Upper lobe of left lung (tissue), 6 donors: ENCODE results near the gene MANEAL. TPM values are rescaled to one million over a fixed set of nuclear protein-coding genes. Genes with fewer than 3 reads are reported as not detected.

Experiments
- ATAC-seq, 2 donors: fragments of 200-7000 bp; cut with Tn5 transposase; one replicate each; pipeline ENCODE4 v1.9.1; 2022; ENCODE audit warnings: mild to moderate bottlenecking in 2 of 2, moderate library complexity in 2 of 2; ENCODE audit not compliant: low FRiP score in 2 of 2
- DNase-seq, 2 donors: peaks; one replicate each; pipeline ENCODE4 v3.0.0-alpha.2; 2019 to 2020
- H3K27ac ChIP-seq, 4 donors: fragments of 200-600 bp; sonication (generic); one replicate each; pipeline ENCODE4 v1.5.1; 2016 to 2019
- H3K27me3 ChIP-seq, 4 donors: fragments of 200-600 bp; sonication (generic); one replicate each; pipeline ENCODE4 v1.5.1; 2017 to 2019
- H3K36me3 ChIP-seq, 4 donors: fragments of 200-600 bp; sonication (generic); one replicate each; pipeline ENCODE4 v1.5.1; 2016 to 2019
- H3K4me1 ChIP-seq, 4 donors: fragments of 200-600 bp; sonication (generic); one replicate each; pipeline ENCODE4 v1.5.1; 2018 to 2019
- H3K4me3 ChIP-seq, 4 donors: fragments of 200-600 bp; sonication (generic); one replicate each; pipeline ENCODE4 v1.5.1; 2017 to 2019; ENCODE audit warnings: mild to moderate bottlenecking in 2 of 4, moderate library complexity in 1 of 4
- H3K9me3 ChIP-seq, 4 donors: fragments of 200-600 bp; sonication (generic); one replicate each; pipeline ENCODE4 v1.5.1; 2018 to 2019
- CTCF ChIP-seq, 6 experiments: fragments of 450-650 bp in 4 of 6; fragments of 200-600 bp in 2 of 6; sonication (generic) in 2 of 6; IDR thresholded peaks; one replicate each; pipeline ENCODE4 v1.5.1; 2016 to 2019; ENCODE audit warnings: antibody characterized with exemption in 6 of 6
- EP300 ChIP-seq, 4 donors: sonication (generic); formaldehyde crosslinking; IDR thresholded peaks; one replicate each; pipeline ENCODE4 v1.5.1; 2017; ENCODE audit warnings: antibody characterized with exemption in 4 of 4, control low read depth in 2 of 4
- POLR2A ChIP-seq, 4 donors: fragments of 450-650 bp; IDR thresholded peaks; one replicate each; pipeline ENCODE4 v1.5.1; 2016 to 2017; ENCODE audit warnings: antibody characterized with exemption in 4 of 4, mild to moderate bottlenecking in 2 of 4
- POLR2AphosphoS5 ChIP-seq, 2 donors: sonication (generic); formaldehyde crosslinking; IDR thresholded peaks; one replicate each; pipeline ENCODE4 v1.5.1; 2017; ENCODE audit warnings: antibody characterized with exemption in 2 of 2
- WGBS, 2 donors: methylation state at CpG; one replicate each; pipeline ENCODE4 v1.1.5; 2017 to 2018; 5-methylcytosine and 5-hydroxymethylcytosine counted together
- total RNA-seq, 6 donors: library from RNA; depleted of rRNA in 4 of 6; stranded (reverse); fragments of >200 nt in 4 of 6; gene quantifications; one replicate each; pipeline versions ENCODE4 v1.1.0 to v1.2.1, GENCODE V29; 2016 to 2021
- donor health status: DM: no; HTN: no; CAD: no; lungs with moderate emphysema.
- donor health status: DM: no; HTN: yes; CAD: no; lungs with severe emphysema.

The MANEAL gene
- total RNA-seq, 6 donors from 2014 or later: 2.8 to 8.1 (median 5.2) TPM

GRCh38 chr1:37778654-37779053 lies 15.0 kb upstream of the MANEAL start:
- DNase-seq (no peak), ATAC-seq (peak in 1 of 2 donors; percentile 46)
- Histone ChIP-seq H3K36me3 (no peaks in the 10 kb centered on the region), H3K27me3 (no peaks in the 10 kb centered on the region), H3K4me3 (no peak overlapping the region), H3K4me1 (no peaks in the 10 kb centered on the region), H3K9me3 (no peaks in the 10 kb centered on the region), H3K27ac (no peak overlapping the region)
- TF ChIP-seq POLR2AphosphoS5 (IDR thresholded peaks at IDR 0.05) (no peak), EP300 (IDR thresholded peaks at IDR 0.05) (no peak), POLR2A (IDR thresholded peaks at IDR 0.05) (no peak), CTCF (IDR thresholded peaks at IDR 0.05) (no peak)
- 91% methylated on average over 3 of the region's 3 CpGs; no CpG with 5 or more reads in 1 of the 2 donors for WGBS, 2 donors

GRCh38 chr1:37782491-37782890 lies 11.2 kb upstream of the MANEAL start:
- TF ChIP-seq POLR2A (IDR thresholded peaks at IDR 0.05): no peak
- no peak for TF ChIP-seq EP300 (IDR thresholded peaks at IDR 0.05)
- no peak for TF ChIP-seq CTCF (IDR thresholded peaks at IDR 0.05)
- no peak for TF ChIP-seq POLR2AphosphoS5 (IDR thresholded peaks at IDR 0.05)

GRCh38 chr1:37792943-37793686 lies 532 bp upstream of the MANEAL start:
- Histone ChIP-seq H3K27ac (no peak overlapping the region), H3K4me1 (peaks cover 17 to 29% (median 22%) of the 10 kb centered on the region in 4 donors), H3K27me3 (peaks cover 0 to 2% (median 0%) of the 10 kb centered on the region in 4 donors), H3K36me3 (no peaks in the 10 kb centered on the region), H3K4me3 (peak overlapping the region in 3 of 4 donors; percentile 53 to 67 (median 61)), H3K9me3 (no peaks in the 10 kb centered on the region)
- ATAC-seq: no peak
- DNase-seq: peak in 1 of 2 donors; percentile 81
- TF ChIP-seq CTCF (IDR thresholded peaks at IDR 0.05) (no peak), POLR2AphosphoS5 (IDR thresholded peaks at IDR 0.05) (no peak), POLR2A (IDR thresholded peaks at IDR 0.05) (no peak), EP300 (IDR thresholded peaks at IDR 0.05) (no peak)
- 52 to 63% methylated on average over 13 to 26 of the region's 36 CpGs for WGBS, 2 donors

More at GRCh38 chr1:37782491-37782890, 11.2 kb upstream of the MANEAL start:
- no peak for ATAC-seq
- WGBS, 2 donors: 79 to 83% methylated on average over 17 of the region's 17 CpGs
- H3K27ac ChIP-seq: no peak overlapping the region
- peak in 1 of 2 donors; percentile 54 for DNase-seq
- no peaks in the 10 kb centered on the region for H3K36me3 ChIP-seq
- H3K9me3 ChIP-seq: no peaks in the 10 kb centered on the region
- no peaks in the 10 kb centered on the region for H3K4me1 ChIP-seq
- no peak overlapping the region for H3K4me3 ChIP-seq
- H3K27me3 ChIP-seq: no peaks in the 10 kb centered on the region

GRCh38 chr1:37794372-37795339 lies 1.0 kb downstream of the MANEAL start:
- DNase-seq: no peak
- Histone ChIP-seq H3K36me3 (peaks cover 0 to 7% (median 2%) of the 10 kb centered on the region in 4 donors), H3K4me1 (peaks cover 17 to 29% (median 22%) of the 10 kb centered on the region in 4 donors), H3K4me3 (peak overlapping the region; percentile 29 to 67 (median 57)), H3K27ac (no peak overlapping the region), H3K9me3 (no peaks in the 10 kb centered on the region), H3K27me3 (peaks cover 0 to 2% (median 0%) of the 10 kb centered on the region in 4 donors)
- 35 to 53% methylated on average over 7 to 16 of the region's 59 CpGs for WGBS, 2 donors
- ATAC-seq: no peak
- TF ChIP-seq POLR2A (IDR thresholded peaks at IDR 0.05): no peak
- TF ChIP-seq EP300 (IDR thresholded peaks at IDR 0.05): no peak
- TF ChIP-seq POLR2AphosphoS5 (IDR thresholded peaks at IDR 0.05): no peak
- no peak for TF ChIP-seq CTCF (IDR thresholded peaks at IDR 0.05)
